ENCODE data around the gene ANKRD9. TPM values are rescaled to one million over a fixed set of nuclear protein-coding genes. Genes with fewer than 3 reads are reported as not detected.
A peak's percentile ranks its signal among the peaks of the same experiment; 100 is the strongest.
"Not testable (repeated sequence)": the region's sequence is repeated elsewhere in the genome, so short reads cannot be mapped to it uniquely, and the experiment has no call there.

ANKRD9 gene
- polyA plus RNA-seq, 4 donors: 21.2 to 88.4 (median 43.6) TPM

DNA sequence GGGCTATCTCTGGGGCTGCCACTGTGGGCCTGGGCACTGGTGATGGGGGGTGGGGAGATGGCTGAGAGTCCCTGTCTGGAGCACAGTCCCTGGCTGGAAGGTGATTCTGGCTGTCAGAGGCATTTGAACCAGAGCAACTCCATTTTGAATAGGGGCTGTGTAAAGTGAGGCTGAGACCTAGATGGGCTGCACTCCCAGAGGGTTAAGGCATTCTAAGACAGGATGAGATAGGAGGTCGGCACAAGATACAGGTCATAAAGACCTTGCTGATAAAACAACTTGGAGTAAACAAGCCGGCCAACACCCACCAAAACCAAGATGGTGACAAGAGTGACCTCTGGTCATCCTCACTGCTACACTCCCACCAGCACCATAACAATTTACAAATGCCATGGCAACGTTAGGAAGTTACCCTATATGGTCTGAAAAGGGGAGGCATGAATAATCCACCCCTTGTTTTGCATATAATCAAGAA, 41.4 kb upstream of the ANKRD9 start:
- not testable (repeated sequence) for FAIRE-seq, DNase-seq

GRCh38 chr14:102548616-102549240, 39.2 kb upstream of the ANKRD9 start:
- H3K4me3 ChIP-seq (ENCODE audit: low read depth in 1 of 3, low read length in 3 of 3): no peak overlapping the region
- peak overlapping the region in 1 of 3 donors; percentile 41 for H3K27ac ChIP-seq (ENCODE audit: low read depth in 1 of 3, low read length in 2 of 3)
- FAIRE-seq (no peak), DNase-seq (no peak)
- WGBS, 3 donors: 60 to 74% (median 60%) methylated on average over 3 of the region's 3 CpGs
- H3K27me3 ChIP-seq (ENCODE audit: control insufficient read depth in 3 of 3, insufficient read depth in 3 of 3, low read length in 3 of 3): peaks cover 0 to 6% (median 0%) of the 10 kb centered on the region in 3 donors
- peaks cover 0 to 5% of the 10 kb centered on the region in 2 donors for H3K9me3 ChIP-seq (ENCODE audit: control insufficient read depth in 2 of 2, insufficient read depth in 1 of 2, low read depth in 1 of 2, low read length in 1 of 2)
- H3K4me1 ChIP-seq (ENCODE audit: control insufficient read depth in 3 of 3, insufficient read depth in 2 of 3, low read depth in 1 of 3, low read length in 2 of 3): peaks cover 1 to 65% (median 6%) of the 10 kb centered on the region in 3 donors
- H3K36me3 ChIP-seq (ENCODE audit: control insufficient read depth in 3 of 3, insufficient read depth in 2 of 3, low read depth in 1 of 3, low read length in 3 of 3): peaks cover 0 to 26% (median 0%) of the 10 kb centered on the region in 3 donors

More for the DNA sequence above, 41.4 kb upstream of the ANKRD9 start:
- H3K27ac ChIP-seq (ENCODE audit: low read depth in 1 of 3, low read length in 2 of 3); H3K4me3 ChIP-seq (ENCODE audit: low read depth in 1 of 3, low read length in 3 of 3); H3K27me3 ChIP-seq (ENCODE audit: control insufficient read depth in 3 of 3, insufficient read depth in 3 of 3, low read length in 3 of 3); H3K9me3 ChIP-seq (ENCODE audit: control insufficient read depth in 2 of 2, insufficient read depth in 1 of 2, low read depth in 1 of 2, low read length in 1 of 2): not testable (repeated sequence)
- WGBS, 3 donors: 44 to 63% (median 44%) methylated on average over 3 of the region's 3 CpGs
- Histone ChIP-seq H3K4me1 (ENCODE audit: control insufficient read depth in 3 of 3, insufficient read depth in 2 of 3, low read depth in 1 of 3, low read length in 2 of 3) (peaks cover 1 to 56% (median 6%) of the 10 kb centered on the region in 3 donors), H3K36me3 (ENCODE audit: control insufficient read depth in 3 of 3, insufficient read depth in 2 of 3, low read depth in 1 of 3, low read length in 3 of 3) (peaks cover 0 to 34% (median 0%) of the 10 kb centered on the region in 3 donors)

DNA sequence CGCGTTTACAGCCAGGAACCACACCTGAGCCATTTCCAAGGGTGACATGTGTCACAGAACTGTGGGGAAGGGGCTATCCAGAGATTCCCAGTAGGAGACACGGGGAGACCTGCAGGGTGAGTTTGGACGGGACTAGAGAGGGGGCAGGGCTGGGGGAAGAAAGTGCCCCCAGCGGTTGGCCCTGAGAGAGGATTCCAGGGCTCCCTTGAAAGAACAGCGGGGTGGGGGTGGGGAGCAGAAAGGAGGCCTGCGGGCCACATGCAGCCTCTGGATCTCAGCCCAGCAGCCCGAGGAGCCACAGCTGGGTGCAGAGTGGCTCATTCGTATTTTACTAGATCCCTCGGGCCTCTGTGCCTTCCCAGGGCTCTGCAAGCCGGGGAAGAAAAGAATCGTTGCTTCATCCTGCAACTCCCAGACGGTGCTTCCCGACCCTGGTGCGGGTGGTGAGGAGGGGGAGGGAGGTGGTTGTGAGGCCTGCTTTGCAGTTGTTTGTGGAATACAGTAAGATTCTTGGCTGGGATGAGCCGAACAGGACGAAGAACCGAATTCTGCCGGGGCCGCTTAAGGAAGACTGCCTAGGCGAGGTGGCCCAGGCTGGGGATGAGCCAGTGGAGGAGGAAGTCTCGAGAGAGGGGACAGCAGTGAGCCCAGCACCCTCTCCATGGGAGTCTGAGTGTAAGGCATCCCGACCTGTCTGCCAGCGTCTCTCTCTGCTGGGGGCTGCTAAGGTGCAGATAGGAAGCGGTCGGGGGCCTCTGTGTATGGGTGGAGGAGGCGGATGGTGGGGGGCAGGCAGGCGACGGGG, 36.1 kb upstream of the ANKRD9 start:
- Histone ChIP-seq H3K27me3 (ENCODE audit: control insufficient read depth in 3 of 3, insufficient read depth in 3 of 3, low read length in 3 of 3) (peaks cover 0 to 6% (median 0%) of the 10 kb centered on the region in 3 donors), H3K4me3 (ENCODE audit: low read depth in 1 of 3, low read length in 3 of 3) (peak overlapping the region in 2 of 3 donors; percentile 53 to 60), H3K4me1 (ENCODE audit: control insufficient read depth in 3 of 3, insufficient read depth in 2 of 3, low read depth in 1 of 3, low read length in 2 of 3) (peaks cover 0 to 43% (median 2%) of the 10 kb centered on the region in 3 donors), H3K36me3 (ENCODE audit: control insufficient read depth in 3 of 3, insufficient read depth in 2 of 3, low read depth in 1 of 3, low read length in 3 of 3) (peaks cover 0 to 10% (median 0%) of the 10 kb centered on the region in 3 donors), H3K27ac (ENCODE audit: low read depth in 1 of 3, low read length in 2 of 3) (peak overlapping the region; percentile 95 to 98 (median 96)), H3K9me3 (ENCODE audit: control insufficient read depth in 2 of 2, insufficient read depth in 1 of 2, low read depth in 1 of 2, low read length in 1 of 2) (peaks cover 0 to 5% of the 10 kb centered on the region in 2 donors)
- FAIRE-seq (no peak), DNase-seq (peak in 1 of 2 donors; percentile 78)
- 25 to 45% (median 41%) methylated on average over 27 to 29 of the region's 29 CpGs for WGBS, 3 donors

DNA sequence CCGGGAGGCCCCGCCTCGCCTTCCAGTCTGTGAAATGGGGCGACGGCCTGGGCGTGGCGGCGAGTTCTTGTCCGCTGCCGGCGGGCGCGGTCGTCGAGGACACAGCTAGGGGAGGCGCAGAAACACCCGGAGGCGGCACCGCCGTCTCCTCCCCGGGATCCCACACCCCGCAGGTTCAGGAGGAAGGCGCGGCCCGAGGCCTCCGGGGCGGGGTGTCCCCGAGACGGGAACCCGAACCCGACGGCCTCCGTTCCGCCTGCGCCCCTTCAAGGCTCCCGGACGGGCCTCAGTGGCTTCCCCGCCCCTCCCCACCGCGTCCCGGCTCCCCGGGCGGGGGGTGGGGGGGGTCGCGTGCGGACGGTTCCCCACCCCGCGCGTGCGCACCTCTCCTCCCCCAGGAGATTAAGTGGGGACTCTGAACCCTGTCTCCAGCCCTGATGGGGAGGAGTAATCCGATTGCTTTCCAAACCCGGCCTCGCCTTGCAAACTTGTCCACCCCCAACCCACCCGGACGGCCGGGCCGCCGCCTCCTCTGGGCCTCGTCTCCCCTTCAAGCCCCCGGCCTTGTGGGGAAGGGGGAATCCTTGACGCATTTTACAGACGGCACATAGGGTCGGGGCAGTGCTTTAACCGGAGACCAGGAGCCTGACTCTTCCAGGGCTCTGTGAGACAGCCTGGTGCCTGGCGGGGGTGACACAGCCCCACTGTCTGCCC, 35.3 kb upstream of the ANKRD9 start:
- Histone ChIP-seq H3K9me3 (ENCODE audit: control insufficient read depth in 2 of 2, insufficient read depth in 1 of 2, low read depth in 1 of 2, low read length in 1 of 2) (peaks cover 0 to 5% of the 10 kb centered on the region in 2 donors), H3K36me3 (ENCODE audit: control insufficient read depth in 3 of 3, insufficient read depth in 2 of 3, low read depth in 1 of 3, low read length in 3 of 3) (peaks cover 0 to 4% (median 0%) of the 10 kb centered on the region in 3 donors), H3K4me1 (ENCODE audit: control insufficient read depth in 3 of 3, insufficient read depth in 2 of 3, low read depth in 1 of 3, low read length in 2 of 3) (peaks cover 0 to 46% (median 2%) of the 10 kb centered on the region in 3 donors), H3K27me3 (ENCODE audit: control insufficient read depth in 3 of 3, insufficient read depth in 3 of 3, low read length in 3 of 3) (peaks cover 0 to 6% (median 0%) of the 10 kb centered on the region in 3 donors), H3K4me3 (ENCODE audit: low read depth in 1 of 3, low read length in 3 of 3) (peak overlapping the region in 2 of 3 donors; percentile 53 to 60), H3K27ac (ENCODE audit: low read depth in 1 of 3, low read length in 2 of 3) (peak overlapping the region; percentile 95 to 98 (median 96))
- DNase-seq (peak; percentile 93 to 95), FAIRE-seq (no peak)
- 5 to 8% (median 7%) methylated on average over 16 to 66 of the region's 66 CpGs for WGBS, 3 donors

DNA sequence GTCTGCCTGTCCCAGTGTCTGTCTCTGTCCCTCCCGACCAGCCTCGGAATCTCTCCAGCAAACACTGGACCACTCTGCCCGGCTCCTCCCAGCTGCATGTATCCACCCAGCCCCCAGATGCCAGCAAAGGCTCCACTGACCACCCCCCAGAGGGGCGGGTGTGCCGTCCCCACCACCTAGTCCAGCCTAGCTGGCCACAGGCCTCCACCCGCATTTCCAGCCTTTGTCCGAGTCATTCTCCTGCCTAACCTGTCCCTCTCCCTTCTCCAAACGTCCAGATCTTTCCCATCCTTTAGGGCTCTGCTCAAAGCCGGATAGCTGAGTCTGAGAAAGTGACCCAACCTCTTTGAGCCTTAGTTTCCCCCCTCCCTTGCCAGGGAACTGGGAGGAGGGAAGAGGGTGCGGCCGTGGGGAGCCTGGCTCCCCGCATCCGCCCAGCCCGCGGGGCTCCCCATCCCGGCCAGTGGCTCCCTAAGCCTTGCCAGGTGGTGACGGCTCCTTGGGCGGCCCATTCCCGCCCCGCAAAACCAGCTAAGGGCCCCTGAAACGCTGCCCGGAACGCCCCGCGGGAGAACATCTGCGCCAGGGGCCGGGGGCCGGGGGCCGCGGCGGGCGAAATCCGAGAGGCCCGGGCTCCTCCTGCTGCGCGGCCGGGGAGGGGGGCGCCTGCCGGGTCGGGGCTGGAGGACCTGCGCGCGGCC, 34.6 kb upstream of the ANKRD9 start:
- Histone ChIP-seq H3K9me3 (ENCODE audit: control insufficient read depth in 2 of 2, insufficient read depth in 1 of 2, low read depth in 1 of 2, low read length in 1 of 2) (peaks cover 0 to 5% of the 10 kb centered on the region in 2 donors), H3K27ac (ENCODE audit: low read depth in 1 of 3, low read length in 2 of 3) (peak overlapping the region; percentile 95 to 98 (median 96)), H3K27me3 (ENCODE audit: control insufficient read depth in 3 of 3, insufficient read depth in 3 of 3, low read length in 3 of 3) (peaks cover 0 to 6% (median 0%) of the 10 kb centered on the region in 3 donors), H3K36me3 (ENCODE audit: control insufficient read depth in 3 of 3, insufficient read depth in 2 of 3, low read depth in 1 of 3, low read length in 3 of 3) (peaks cover 0 to 4% (median 0%) of the 10 kb centered on the region in 3 donors), H3K4me3 (ENCODE audit: low read depth in 1 of 3, low read length in 3 of 3) (peak overlapping the region in 1 of 3 donors; percentile 60), H3K4me1 (ENCODE audit: control insufficient read depth in 3 of 3, insufficient read depth in 2 of 3, low read depth in 1 of 3, low read length in 2 of 3) (peaks cover 0 to 54% (median 4%) of the 10 kb centered on the region in 3 donors)
- peak in 1 of 2 donors; percentile 54 for DNase-seq
- FAIRE-seq: no peak
- 13 to 26% (median 19%) methylated on average over 21 to 43 of the region's 43 CpGs for WGBS, 3 donors

DNA sequence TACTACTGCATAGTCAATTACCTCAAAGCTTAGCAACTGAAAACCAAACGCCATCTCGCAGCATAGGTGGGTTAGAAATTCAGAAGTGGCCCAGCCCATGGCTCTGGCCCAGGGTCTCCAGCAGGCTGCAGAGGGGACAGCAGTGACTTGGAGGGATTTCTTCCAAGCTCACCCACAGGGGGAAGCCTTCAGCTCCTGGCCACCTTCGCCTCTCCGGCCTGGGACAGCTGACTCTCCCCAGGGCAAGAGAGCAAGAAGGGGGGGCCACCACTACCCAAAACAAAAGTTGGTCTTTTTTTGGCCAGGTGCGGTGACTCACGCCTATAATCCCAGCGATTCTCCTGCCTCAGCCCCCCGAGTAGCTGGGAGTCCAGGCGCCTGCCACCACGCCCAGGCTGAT, 32.2 kb upstream of the ANKRD9 start:
- no peak overlapping the region for H3K4me3 ChIP-seq (ENCODE audit: low read depth in 1 of 3, low read length in 3 of 3)
- FAIRE-seq (no peak), DNase-seq (no peak)
- H3K9me3 ChIP-seq (ENCODE audit: control insufficient read depth in 2 of 2, insufficient read depth in 1 of 2, low read depth in 1 of 2, low read length in 1 of 2): no peaks in the 10 kb centered on the region
- H3K4me1 ChIP-seq (ENCODE audit: control insufficient read depth in 3 of 3, insufficient read depth in 2 of 3, low read depth in 1 of 3, low read length in 2 of 3): peaks cover 0 to 57% (median 4%) of the 10 kb centered on the region in 3 donors
- no peak overlapping the region for H3K27ac ChIP-seq (ENCODE audit: low read depth in 1 of 3, low read length in 2 of 3)
- no peaks in the 10 kb centered on the region for H3K36me3 ChIP-seq (ENCODE audit: control insufficient read depth in 3 of 3, insufficient read depth in 2 of 3, low read depth in 1 of 3, low read length in 3 of 3)
- peaks cover 0 to 6% (median 0%) of the 10 kb centered on the region in 3 donors for H3K27me3 ChIP-seq (ENCODE audit: control insufficient read depth in 3 of 3, insufficient read depth in 3 of 3, low read length in 3 of 3)
- 43 to 76% (median 66%) methylated on average over 10 of the region's 10 CpGs for WGBS, 3 donors

- Histone ChIP-seq H3K27ac (ENCODE audit: low read depth in 1 of 3, low read length in 2 of 3) (peak overlapping the region in 1 of 3 donors; percentile 24), H3K4me1 (ENCODE audit: control insufficient read depth in 3 of 3, insufficient read depth in 2 of 3, low read depth in 1 of 3, low read length in 2 of 3) (peaks cover 0 to 57% (median 4%) of the 10 kb centered on the region in 3 donors)
- DNase-seq; H3K36me3 ChIP-seq (ENCODE audit: control insufficient read depth in 3 of 3, insufficient read depth in 2 of 3, low read depth in 1 of 3, low read length in 3 of 3); H3K9me3 ChIP-seq (ENCODE audit: control insufficient read depth in 2 of 2, insufficient read depth in 1 of 2, low read depth in 1 of 2, low read length in 1 of 2); H3K4me3 ChIP-seq (ENCODE audit: low read depth in 1 of 3, low read length in 3 of 3); FAIRE-seq; H3K27me3 ChIP-seq (ENCODE audit: control insufficient read depth in 3 of 3, insufficient read depth in 3 of 3, low read length in 3 of 3): not testable (repeated sequence)
- 93 to 94% (median 94%) methylated on average over 13 to 14 of the region's 14 CpGs for WGBS, 3 donors
Measured at GRCh38 chr14:102541029-102541491, 31.5 kb upstream of the ANKRD9 start.

Measured in small intestine (tissue), 7 donors.